SJCRH30 (cell line): ENCODE results near the gene ARL10. TPM values are rescaled to one million over a fixed set of nuclear protein-coding genes. Genes with fewer than 3 reads are reported as not detected.

Experiments
- DNase-seq, 2 experiments: peaks; one replicate each; pipeline ENCODE4 v3.0.0-alpha.2; 2015 to 2020
- H3K27ac ChIP-seq: fragments of 250-450 bp; sonication (Bioruptor Pico); 2 replicates; pipeline ENCODE4 v1.5.1; 2020; ENCODE audit warnings: mild to moderate bottlenecking, moderate library complexity
- H3K27me3 ChIP-seq: fragments of 250-450 bp; sonication (Bioruptor Pico); 2 replicates; pipeline ENCODE4 v1.5.1; 2020; ENCODE audit warnings: mild to moderate bottlenecking, moderate library complexity
- H3K36me3 ChIP-seq: fragments of 250-450 bp; sonication (Bioruptor Pico); 2 replicates; pipeline ENCODE4 v1.5.1; 2020; ENCODE audit warnings: mild to moderate bottlenecking, moderate library complexity
- H3K4me1 ChIP-seq: fragments of 250-450 bp; sonication (Bioruptor Pico); 2 replicates; pipeline ENCODE4 v1.5.1; 2020; ENCODE audit warnings: mild to moderate bottlenecking, moderate library complexity
- H3K4me3 ChIP-seq: fragments of 250-450 bp; sonication (Bioruptor Pico); 2 replicates; pipeline ENCODE4 v1.5.1; 2020; ENCODE audit warnings: mild to moderate bottlenecking, moderate library complexity
- H3K9me3 ChIP-seq: fragments of 250-450 bp; sonication (Bioruptor Pico); replicated peaks from 2 replicates; pipeline ENCODE4 v1.5.1; 2020; ENCODE audit warnings: mild to moderate bottlenecking, moderate library complexity
- total RNA-seq: library from RNA; depleted of rRNA; stranded (reverse); fragments of >200 nt; shearing (Covaris generic); gene quantifications from 2 replicates; pipeline ENCODE4 v1.2.3, GENCODE V29; 2014

Gene ARL10
- total RNA-seq, 1 experiment from 2014 or later, result 5.7 TPM

GRCh38 chr5:176353533-176353932 is 11.8 kb upstream of the ARL10 start:
- H3K36me3 ChIP-seq, result peaks cover 62% of the 10 kb centered on the region
- peak; percentile 86 to 94 for DNase-seq
- H3K4me3 ChIP-seq, result no peak overlapping the region
- H3K27ac ChIP-seq, result peak overlapping the region; percentile 3; the same call in 1 of the 2 replicates
- peaks cover 17% of the 10 kb centered on the region for H3K4me1 ChIP-seq
- H3K27me3 ChIP-seq, result no peaks in the 10 kb centered on the region
- no peaks in the 10 kb centered on the region for H3K9me3 ChIP-seq

- no peaks in the 10 kb centered on the region for H3K27me3 ChIP-seq
- H3K9me3 ChIP-seq, result no peaks in the 10 kb centered on the region
- H3K36me3 ChIP-seq, result peaks cover 50% of the 10 kb centered on the region
- peaks cover 17% of the 10 kb centered on the region for H3K4me1 ChIP-seq
- DNase-seq, result peak; percentile 69 to 75
- H3K27ac ChIP-seq, result no peak overlapping the region
- no peak overlapping the region for H3K4me3 ChIP-seq
Observed at GRCh38 chr5:176355400-176356178, 9.7 kb upstream of the ARL10 start.

GRCh38 chr5:176356179-176356566 is 9.1 kb upstream of the ARL10 start:
- Histone ChIP-seq H3K4me3 (no peak overlapping the region), H3K9me3 (no peaks in the 10 kb centered on the region), H3K4me1 (peaks cover 17% of the 10 kb centered on the region), H3K27ac (no peak overlapping the region), H3K36me3 (peaks cover 47% of the 10 kb centered on the region), H3K27me3 (no peaks in the 10 kb centered on the region)
- no peak for DNase-seq

GRCh38 chr5:176359658-176360057 is 5.6 kb upstream of the ARL10 start:
- H3K4me3 ChIP-seq, result no peak overlapping the region
- H3K36me3 ChIP-seq, result peaks cover 25% of the 10 kb centered on the region
- no peak for DNase-seq
- no peaks in the 10 kb centered on the region for H3K9me3 ChIP-seq
- no peak overlapping the region for H3K27ac ChIP-seq
- no peaks in the 10 kb centered on the region for H3K27me3 ChIP-seq
- peaks cover 3% of the 10 kb centered on the region; the same call in 1 of the 2 replicates for H3K4me1 ChIP-seq

- peaks cover 3% of the 10 kb centered on the region; the same call in 1 of the 2 replicates for H3K4me1 ChIP-seq
- peak in 1 of 2 experiments; percentile 20 for DNase-seq
- H3K27ac ChIP-seq, result peak overlapping the region; percentile 56
- H3K27me3 ChIP-seq, result no peaks in the 10 kb centered on the region
- H3K4me3 ChIP-seq, result peak overlapping the region; percentile 91
- H3K36me3 ChIP-seq, result peaks cover 23% of the 10 kb centered on the region
- H3K9me3 ChIP-seq, result no peaks in the 10 kb centered on the region
Observed at GRCh38 chr5:176360894-176361436, 4.3 kb upstream of the ARL10 start.

- H3K4me1 ChIP-seq, result no peaks in the 10 kb centered on the region; the same call in 1 of the 2 replicates
- H3K4me3 ChIP-seq, result peak within 1 kb of the TSS; percentile 91
- H3K27me3 ChIP-seq, result no peaks in the 10 kb centered on the region
- peaks cover 21% of the 10 kb centered on the region for H3K36me3 ChIP-seq
- H3K27ac ChIP-seq, result peak within 1 kb of the TSS; percentile 56
- no peaks in the 10 kb centered on the region for H3K9me3 ChIP-seq
- peak; percentile 92 to 93 for DNase-seq
Observed at GRCh38 chr5:176361437-176362232, 3.7 kb upstream of the ARL10 start, which contains the start of gene KIAA1191. TSS of gene KIAA1191 (minus strand) at chr5:176361764. CDS start at chr5:176359508, 2,256 bp downstream.

- H3K36me3 ChIP-seq, result peaks cover 17% of the 10 kb centered on the region
- no peaks in the 10 kb centered on the region for H3K27me3 ChIP-seq
- H3K9me3 ChIP-seq, result no peaks in the 10 kb centered on the region
- H3K27ac ChIP-seq, result no peak overlapping the region
- H3K4me1 ChIP-seq, result no peaks in the 10 kb centered on the region; the same call in 1 of the 2 replicates
- peak overlapping the region; percentile 91 for H3K4me3 ChIP-seq
- DNase-seq, result no peak
Observed at GRCh38 chr5:176362233-176362490, 3.1 kb upstream of the ARL10 start.

GRCh38 chr5:176364765-176365350 is 429 bp upstream of the ARL10 start:
- no peaks in the 10 kb centered on the region for H3K27me3 ChIP-seq
- no peak overlapping the region for H3K27ac ChIP-seq
- no peak for DNase-seq
- no peaks in the 10 kb centered on the region for H3K36me3 ChIP-seq
- H3K4me3 ChIP-seq, result peak overlapping the region; percentile 69
- no peaks in the 10 kb centered on the region for H3K9me3 ChIP-seq
- no peaks in the 10 kb centered on the region; the same call in 1 of the 2 replicates for H3K4me1 ChIP-seq

GRCh38 chr5:176366232-176366894 is 1.1 kb downstream of the ARL10 start:
- no peaks in the 10 kb centered on the region; the same call in 1 of the 2 replicates for H3K4me1 ChIP-seq
- H3K27me3 ChIP-seq, result no peaks in the 10 kb centered on the region
- peak overlapping the region; percentile 69 for H3K4me3 ChIP-seq
- H3K36me3 ChIP-seq, result no peaks in the 10 kb centered on the region
- no peak for DNase-seq
- H3K27ac ChIP-seq, result no peak overlapping the region; the same call in 1 of the 2 replicates
- H3K9me3 ChIP-seq, result no peaks in the 10 kb centered on the region

GRCh38 chr5:176368726-176369125 is 3.4 kb downstream of the ARL10 start:
- no peak overlapping the region for H3K27ac ChIP-seq
- H3K4me1 ChIP-seq, result no peaks in the 10 kb centered on the region
- no peak overlapping the region for H3K4me3 ChIP-seq
- H3K27me3 ChIP-seq, result no peaks in the 10 kb centered on the region
- DNase-seq, result no peak
- H3K36me3 ChIP-seq, result no peaks in the 10 kb centered on the region
- no peaks in the 10 kb centered on the region for H3K9me3 ChIP-seq

- H3K27me3 ChIP-seq, result no peaks in the 10 kb centered on the region
- H3K4me1 ChIP-seq, result no peaks in the 10 kb centered on the region
- H3K36me3 ChIP-seq, result no peaks in the 10 kb centered on the region
- no peaks in the 10 kb centered on the region for H3K9me3 ChIP-seq
- H3K4me3 ChIP-seq, result no peak overlapping the region
- DNase-seq, result no peak
- no peak overlapping the region for H3K27ac ChIP-seq
Observed at GRCh38 chr5:176369934-176370711, 4.8 kb downstream of the ARL10 start.

- Histone ChIP-seq H3K27ac (no peak overlapping the region), H3K4me3 (no peak overlapping the region), H3K36me3 (no peaks in the 10 kb centered on the region), H3K9me3 (no peaks in the 10 kb centered on the region), H3K27me3 (no peaks in the 10 kb centered on the region), H3K4me1 (no peaks in the 10 kb centered on the region)
- DNase-seq, result no peak
Observed at GRCh38 chr5:176371621-176372539, 6.6 kb downstream of the ARL10 start.
